GM12873 (cell line): ENCODE measurements around the gene CEP41.

Source experiments
- CTCF ChIP-seq: IDR thresholded peaks from 2 replicates; pipeline ENCODE4 v1.5.1; 2012; ENCODE audit warnings: low read depth, mild to moderate bottlenecking, moderate library complexity, low read length, control low read depth; ENCODE audit not compliant: insufficient read depth; ENCODE audit errors: missing control alignments

Gene CEP41

GRCh38 chr7:130401578-130401977 lies 39.2 kb downstream of the CEP41 start:
- TF ChIP-seq CTCF = no peak

- TF ChIP-seq CTCF = no peak
These were observed 39.7 kb downstream of the CEP41 start for GRCh38 chr7:130401101-130401500.

DNA sequence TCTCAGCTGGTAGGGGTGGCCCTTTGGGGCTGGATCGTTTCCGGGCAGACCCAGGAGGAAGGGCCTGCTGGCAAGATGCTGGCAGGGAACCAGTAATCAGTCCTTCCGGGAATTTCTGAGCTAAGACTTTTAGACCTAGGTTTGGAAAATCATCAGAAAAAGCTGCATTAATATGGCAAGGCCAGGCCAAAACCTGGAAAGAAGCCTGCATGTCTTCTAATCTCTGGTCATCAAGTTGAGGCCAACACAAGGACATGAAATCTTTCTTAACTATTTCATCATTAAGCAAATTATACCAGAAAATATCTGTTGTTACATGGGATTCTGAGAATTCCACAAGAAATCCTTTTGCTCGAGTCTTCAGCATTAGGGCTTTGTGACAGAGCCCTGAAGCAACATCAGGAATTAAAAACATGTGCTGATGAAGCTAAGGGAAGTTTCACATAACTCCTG lies 40.7 kb downstream of the CEP41 start:
- no peak for TF ChIP-seq CTCF

DNA sequence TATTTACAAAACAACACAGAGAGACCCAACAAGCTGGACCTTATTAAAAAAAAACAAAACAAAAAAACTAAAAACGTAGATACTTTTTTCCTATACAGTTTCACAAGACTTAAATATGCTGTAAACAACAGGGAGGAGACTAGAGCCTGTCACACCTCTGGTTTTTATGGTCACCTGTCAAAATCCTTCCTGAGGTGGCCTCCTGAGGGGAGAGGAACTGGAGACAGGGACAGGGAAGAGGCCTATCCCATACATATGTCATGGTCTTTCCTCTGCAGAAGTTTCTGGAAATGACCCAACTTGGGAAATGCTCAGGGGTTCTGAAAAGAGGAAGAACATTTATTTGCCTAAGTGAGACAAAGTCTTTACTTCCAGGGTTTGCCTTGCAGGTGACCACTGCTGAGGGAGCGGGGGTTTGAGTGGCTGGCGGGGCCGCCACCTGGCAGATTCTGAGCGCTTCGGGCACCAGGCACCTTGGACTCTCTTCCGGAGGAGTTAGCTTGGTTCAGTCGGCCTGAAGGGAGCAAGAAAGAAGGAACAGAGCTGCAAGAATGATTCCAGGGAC lies 42.2 kb downstream of the CEP41 start:
- TF ChIP-seq CTCF = no peak

GRCh38 chr7:130397758-130398073 lies 43.1 kb downstream of the CEP41 start:
- TF ChIP-seq CTCF = no peak

GRCh38 chr7:130397051-130397757 lies 43.6 kb downstream of the CEP41 start:
- TF ChIP-seq CTCF = no peak

DNA sequence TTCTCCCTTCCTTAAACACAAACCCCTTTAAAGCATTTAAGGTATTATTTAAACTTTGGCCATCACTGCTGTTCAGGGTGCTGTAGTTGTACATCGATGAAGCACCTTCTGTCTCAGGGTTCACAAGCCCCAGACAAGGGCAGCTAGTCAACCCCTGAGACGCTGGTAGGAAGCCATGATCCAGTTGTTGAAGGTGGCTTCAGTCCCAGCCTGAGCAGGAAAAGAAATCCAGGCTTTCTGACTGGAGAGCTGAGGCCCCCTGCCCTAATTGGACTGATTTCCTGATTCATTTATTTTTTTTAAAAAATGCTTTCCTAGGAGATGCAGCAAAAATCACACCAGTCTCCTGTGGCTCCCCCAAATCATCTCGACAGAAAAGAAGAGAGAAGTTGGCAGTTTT lies 44.7 kb downstream of the CEP41 start:
- TF ChIP-seq CTCF = no peak
